ENCODE results near the gene ACTMAP.
"Not testable (repeated sequence)": the region's sequence is repeated elsewhere in the genome, so short reads cannot be mapped to it uniquely, and the experiment has no call there.

ACTMAP gene

DNA sequence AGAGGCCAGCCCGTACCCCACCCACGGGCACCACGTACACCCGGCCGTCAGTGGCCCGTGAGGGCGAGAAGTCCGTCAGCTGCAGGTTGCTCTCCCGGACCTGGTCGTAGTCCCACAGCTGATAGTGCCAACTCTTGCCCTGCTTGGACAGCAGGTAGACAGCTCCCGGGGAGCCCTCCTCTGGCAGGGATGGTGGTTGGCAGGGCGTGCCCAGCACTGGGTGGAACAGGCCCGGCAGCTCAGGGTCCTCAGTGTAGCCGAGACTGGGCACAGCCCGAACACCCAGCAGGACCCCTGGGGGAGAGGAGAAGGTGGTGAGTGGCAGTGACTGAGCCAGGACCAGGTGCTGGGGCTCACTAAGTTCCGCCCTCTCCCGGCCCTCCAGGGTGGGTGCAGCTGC lies 7.8 kb downstream of the ACTMAP start:
- no peak for DNase-seq

DNA sequence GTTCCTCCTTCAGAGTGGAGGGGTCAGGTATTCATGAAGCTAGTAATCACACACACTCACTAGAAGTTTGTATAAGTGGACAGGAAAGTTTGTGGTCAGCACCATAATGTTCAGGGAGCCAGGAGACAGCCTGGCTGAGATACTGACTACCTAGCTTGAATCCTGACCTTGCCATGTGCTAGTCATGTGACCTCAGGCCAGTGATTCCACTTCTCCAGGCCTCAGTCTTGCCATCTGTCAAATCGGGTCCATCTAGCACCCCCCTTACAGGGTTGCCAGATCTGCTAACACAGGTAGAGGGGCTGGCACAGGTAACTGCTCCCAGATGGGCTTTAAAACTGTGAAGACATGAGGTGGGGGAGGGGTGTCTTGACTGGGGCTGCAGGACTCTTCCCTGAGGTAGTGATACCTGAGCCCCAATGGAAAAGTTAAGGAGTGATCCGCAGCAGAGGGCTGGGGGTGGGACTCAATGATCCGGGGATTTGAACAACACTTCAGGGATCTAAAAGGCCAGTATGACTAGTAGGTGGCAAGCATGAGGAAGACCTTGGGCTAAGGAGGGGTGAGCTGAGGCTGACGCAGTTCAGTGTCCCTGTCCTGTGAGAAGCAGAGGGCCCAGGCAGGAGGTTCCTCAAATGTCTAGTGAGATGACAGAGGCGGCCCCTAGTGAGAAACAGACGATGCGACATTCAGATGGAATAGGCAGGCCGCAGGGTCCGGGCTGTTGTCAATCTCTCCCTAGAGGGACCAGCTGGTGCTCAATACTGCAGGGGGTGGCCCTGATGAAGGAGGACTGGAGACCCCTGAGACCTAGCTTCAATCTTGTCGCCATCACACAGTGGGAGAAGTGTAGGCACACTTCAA lies 8.5 kb downstream of the ACTMAP start:
- no peak for DNase-seq

DNA sequence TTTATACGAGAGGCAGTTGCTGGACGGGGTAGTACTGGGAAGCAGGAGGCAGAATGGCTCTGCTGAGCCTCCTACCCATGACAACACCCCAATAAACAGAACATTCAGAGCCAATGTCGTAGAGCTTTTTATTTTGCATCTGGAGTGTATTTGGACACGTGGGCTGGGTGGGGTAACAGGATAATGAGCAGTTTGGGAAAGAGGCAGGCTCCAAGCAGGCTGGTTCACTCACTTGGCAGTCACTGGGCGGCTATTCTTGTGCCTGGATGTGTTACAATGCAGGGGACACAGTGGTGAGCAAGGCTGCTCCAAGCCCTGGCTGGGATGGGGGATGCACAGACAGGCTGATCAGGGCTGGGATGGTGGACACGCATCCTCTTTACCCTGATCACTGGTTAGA lies 9.5 kb downstream of the ACTMAP start:
- DNase-seq: no peak

DNA sequence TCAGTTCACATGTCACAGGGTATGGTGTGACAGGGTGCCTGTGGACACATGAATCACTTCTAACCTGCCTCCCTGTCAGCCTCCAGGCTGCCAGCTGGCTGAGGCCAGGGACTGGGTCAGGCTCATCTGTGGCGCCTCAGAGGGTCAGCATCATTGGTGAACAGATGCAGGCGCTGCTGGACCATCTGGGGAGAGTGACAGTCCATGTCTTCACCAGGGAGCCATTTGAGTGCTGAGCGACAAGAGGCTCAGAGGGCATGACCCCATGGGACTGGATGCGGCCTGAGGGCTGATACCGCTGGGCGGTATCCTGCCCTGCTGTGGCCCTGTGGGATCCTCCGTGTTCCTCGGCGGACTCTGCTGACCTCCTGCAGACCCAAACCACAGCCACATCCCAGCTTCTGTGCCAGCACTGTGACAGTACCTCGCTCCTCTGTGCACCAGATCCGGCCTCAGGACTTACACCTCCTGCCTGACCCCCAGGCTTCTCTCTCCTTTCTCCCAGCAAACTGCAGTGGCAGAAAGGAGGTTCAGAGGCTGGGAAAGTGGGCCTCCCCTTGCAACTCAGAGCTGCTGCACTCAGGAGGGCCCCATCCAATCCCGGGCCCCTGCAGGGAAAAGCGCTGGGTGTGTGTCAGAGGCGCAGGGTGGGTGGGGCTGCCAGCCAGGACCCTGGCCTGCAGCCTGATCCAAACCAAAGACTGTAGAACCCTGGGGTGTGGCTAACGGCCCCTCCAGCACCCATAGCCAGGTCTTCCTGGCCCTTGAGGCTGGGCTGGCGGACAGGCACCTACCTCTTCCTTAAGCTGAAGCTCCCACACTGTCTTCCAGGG lies 10.2 kb downstream of the ACTMAP start:
- DNase-seq: no peak

DNA sequence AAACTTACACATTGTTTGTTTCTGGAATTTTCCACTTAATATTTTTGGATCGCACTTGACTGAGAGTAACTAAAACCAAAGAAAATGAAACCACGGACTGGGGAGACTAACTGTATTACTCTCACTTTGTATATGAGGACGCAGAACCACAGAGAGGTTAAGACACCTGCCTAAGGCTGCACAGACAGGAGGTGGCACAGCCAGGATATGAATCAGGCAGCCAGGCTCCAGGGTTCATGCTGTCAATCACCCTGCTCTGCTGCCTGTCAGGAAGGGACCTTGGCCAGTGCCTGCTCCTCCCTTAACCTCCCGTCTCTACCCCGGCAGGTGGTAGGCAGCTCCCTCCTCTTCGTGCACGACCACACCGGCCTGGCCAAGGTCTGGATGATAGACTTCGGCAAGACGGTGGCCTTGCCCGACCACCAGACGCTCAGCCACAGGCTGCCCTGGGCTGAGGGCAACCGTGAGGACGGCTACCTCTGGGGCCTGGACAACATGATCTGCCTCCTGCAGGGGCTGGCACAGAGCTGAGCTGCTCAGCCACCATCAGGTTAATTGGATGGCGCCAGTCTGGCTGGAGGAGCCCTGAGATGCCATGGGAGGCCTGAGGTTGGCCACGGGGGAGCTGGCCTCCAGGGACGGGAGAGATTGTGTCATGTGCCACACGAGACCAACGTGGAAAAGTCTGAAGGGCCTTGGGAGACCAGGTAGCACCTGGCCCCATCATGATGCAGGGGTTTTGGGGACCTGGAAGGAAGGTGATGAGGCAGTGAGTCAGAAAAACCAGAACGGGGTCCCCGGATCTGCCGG lies 11.0 kb downstream of the ACTMAP start:
- DNase-seq: no peak

DNA sequence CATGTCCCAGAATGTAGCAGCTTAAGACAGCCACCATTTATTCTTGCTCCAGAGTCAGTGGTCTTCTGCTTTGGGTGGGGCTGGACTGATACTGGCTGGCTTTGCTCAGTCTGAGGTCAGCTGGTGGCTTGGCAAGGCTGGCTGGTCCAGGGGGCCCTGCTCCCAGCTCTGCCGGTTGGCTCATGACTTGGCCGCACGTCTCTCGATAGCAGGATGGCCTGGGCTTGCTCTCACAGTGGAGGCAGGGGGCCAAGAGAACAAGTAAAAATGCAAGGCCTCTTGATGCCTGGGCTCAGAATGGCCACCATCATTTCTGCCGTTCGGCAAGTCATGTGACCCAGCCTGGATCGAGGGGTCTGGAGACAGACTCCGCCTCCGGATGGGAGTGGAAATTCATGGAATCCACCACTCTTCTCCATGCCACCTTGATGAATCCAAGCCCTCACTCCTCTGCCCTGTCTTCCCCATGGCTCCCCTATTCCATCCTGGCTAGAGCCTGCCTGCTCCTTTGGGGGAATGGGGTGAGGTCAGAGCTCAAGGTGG lies 13.1 kb downstream of the ACTMAP start:
- no peak for DNase-seq

DNA sequence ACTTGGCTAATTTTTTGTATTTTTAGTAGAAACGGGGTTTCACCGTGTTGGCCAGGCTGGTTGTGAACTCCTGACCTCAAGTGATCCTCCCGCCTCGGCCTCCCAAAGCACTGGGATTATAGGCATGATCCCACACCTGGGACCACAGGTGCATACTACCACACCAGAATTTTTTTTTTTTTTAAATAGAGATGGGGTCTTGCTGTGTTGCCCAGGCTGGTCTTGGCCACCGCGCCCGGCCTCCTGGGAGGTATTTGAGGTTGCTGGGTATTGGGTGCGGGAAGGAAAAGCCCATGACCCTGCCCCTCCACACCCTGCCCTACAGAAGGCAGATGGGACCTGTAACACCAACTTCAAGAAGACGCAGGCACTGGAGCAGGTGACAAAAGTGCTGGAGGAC lies 13.6 kb downstream of the ACTMAP start:
- DNase-seq: no peak

DNA sequence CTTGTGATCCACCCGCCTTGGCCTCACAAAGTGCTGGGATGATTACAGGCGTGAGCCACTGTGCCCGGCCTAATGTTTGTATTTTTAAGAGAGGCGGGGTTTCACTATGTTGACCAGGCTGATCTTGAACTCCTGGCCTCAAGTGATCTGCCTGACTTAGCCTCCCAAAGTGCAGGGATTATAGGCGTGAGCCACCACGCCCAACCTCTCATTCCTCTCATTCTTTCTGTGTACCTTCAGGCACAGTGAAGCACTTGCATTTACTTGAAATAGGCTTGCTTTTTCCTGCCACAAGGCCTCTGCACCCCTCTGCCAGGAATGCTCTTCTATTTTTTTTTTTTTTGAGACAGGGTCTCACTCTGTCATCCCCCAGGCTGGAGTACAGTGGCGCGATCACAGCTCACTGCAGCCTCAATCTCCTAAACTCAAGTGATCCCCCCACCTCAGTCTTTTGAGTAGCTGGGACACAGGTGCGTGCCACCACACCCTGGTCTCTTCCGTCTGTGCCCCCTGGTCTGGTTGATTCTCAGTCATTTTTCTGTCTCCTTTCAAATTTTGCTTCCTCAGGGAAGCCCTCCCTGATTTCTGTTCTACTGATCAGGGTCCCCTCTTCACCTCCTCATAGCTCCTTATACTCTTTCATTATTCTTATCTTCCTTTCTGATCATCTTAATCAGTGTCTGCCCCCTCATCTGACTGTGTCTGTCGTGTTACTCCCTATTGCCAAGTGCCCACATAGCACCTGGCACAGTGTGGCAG lies 15.1 kb downstream of the ACTMAP start:
- DNase-seq: no peak

DNA sequence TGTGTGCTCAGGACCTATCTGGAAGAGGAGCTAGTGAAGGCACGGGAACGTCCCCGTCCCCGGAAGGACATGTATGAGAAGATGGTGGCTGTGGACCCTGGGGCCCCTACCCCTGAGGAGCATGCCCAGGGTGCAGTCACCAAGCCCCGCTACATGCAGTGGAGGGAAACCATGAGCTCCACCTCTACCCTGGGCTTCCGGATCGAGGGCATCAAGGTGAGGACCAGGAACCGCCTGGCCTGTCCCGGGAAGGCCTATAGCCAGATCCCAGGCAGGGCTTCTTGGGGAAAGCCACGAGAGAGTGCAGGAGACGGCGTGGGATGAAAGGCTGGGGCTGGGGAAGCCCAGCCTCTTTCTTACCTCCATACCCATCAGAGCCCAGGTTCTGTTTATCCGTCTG lies 17.1 kb downstream of the ACTMAP start:
- no peak for DNase-seq

DNA sequence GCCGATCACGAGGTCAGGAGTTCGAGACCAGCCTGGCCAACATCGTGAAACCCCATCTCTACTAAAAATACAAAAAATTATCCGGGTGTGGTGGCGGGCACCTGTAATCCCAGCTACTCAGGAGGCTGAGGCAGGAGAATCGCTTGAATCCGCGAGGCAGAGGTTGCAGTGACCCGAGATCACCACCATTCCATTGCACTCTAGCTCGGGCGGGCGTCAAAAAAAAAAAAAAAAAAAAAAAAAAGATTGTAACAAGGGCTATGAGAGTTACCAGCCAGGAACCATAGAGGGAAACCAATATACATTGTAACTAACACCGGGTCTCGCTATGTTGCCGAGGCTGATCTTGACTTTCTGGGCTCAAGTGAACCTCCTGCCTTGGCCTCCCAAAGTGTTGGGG lies 18.0 kb downstream of the ACTMAP start:
- not testable (repeated sequence) for DNase-seq

DNA sequence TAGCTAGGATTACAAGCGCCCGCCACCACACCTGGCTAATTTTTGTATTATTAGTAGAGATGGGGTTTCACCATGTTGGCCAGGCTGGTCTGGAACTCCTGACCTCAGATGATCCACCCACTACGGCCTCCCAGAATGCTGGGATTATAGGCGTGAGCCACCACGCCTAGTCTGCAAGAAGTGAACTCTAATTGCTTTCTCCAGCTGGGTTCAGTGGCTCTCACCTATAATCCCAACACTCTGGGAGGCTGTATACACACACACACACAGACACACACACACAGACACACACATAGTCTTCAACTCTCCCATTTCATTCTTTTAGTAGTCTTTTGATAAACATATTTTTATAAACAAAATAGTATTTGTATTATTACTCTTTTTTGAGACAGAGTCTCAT lies 20.2 kb downstream of the ACTMAP start:
- not testable (repeated sequence) for DNase-seq

DNA sequence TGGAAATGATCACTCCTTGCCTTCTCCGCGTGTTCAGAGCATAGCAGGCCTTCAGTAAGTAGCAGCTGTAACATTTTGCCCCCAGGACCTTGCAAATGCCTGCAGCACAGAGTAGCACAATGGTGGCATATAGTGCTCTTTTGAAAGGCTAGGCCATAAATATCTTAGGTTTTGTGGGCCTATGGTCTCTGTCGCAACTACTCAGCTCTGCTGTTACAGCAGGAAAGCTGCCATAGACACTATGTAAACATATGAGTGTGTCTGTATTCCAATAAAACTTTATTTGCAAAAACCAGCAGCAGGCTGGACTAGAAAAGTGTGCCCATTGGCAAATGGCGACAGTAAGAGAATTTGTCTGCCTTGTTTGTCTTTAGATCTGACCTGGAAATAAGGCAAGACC lies 24.0 kb downstream of the ACTMAP start:
- DNase-seq: no peak

DNA sequence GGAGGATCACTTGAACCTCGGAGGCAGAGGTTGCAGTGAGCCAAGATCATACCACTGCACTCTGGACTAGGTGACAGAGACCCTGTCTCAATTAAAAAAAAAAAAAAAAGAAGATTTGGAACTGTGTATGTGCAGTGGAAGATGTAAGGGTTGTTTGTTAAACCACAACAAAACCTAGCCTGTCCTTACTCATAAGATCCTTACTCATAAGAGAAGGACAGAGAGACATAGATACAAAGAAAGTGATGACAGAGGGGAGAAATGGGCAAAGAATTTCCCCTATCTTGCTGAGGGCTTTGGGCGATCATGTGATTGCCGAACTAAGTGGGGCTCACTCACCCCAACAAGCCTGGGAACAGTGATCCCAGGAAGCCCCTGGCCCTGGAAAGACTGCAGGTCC lies 25.4 kb downstream of the ACTMAP start:
- DNase-seq: no peak

DNA sequence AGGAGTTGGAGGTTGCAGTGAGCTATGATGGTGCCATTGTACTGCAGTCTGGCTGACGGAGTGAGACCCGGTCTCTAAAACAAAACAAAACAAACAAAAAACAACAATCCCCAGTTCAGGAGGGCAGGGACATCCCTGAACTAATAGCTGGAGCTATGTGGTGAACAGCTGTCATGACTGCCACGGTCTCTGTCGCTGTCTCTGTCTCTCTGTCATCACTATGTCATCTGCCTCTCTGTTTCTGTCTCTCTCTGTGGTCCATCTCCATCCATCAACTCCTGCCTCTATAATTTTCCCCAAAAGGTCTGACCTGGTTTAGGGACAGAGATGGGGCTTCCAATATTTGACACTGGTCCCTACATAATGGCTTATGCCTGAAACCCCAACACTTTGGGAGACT lies 26.0 kb downstream of the ACTMAP start:
- DNase-seq: no peak

DNA sequence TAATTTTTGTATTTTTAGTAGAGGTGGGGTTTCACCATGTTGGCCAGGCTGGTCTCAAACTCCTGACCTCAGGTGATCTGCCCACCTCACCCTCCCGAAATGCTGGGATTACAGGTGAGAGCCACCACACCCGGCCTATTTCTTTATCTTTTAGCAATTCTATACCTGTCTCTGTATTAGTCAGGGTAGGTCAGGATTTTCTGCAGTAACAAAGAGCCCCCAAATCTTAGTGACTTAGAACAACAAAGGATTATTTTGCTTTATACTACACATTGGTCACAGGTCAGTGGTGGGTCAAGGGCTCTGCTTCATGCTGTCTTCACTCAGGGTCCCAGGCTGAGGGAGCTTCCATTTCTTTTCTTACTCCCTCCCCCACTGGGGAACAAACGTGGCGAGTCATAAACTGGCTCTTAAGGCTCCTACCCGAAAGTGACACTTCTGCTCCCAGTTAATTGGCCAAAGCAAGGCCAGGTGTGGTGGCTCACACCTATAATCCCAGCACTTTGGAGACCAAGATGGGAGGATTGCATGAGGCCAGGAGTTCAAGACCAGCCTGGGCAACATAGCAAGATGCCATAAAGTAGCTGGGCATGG lies 26.5 kb downstream of the ACTMAP start:
- DNase-seq: no peak

DNA sequence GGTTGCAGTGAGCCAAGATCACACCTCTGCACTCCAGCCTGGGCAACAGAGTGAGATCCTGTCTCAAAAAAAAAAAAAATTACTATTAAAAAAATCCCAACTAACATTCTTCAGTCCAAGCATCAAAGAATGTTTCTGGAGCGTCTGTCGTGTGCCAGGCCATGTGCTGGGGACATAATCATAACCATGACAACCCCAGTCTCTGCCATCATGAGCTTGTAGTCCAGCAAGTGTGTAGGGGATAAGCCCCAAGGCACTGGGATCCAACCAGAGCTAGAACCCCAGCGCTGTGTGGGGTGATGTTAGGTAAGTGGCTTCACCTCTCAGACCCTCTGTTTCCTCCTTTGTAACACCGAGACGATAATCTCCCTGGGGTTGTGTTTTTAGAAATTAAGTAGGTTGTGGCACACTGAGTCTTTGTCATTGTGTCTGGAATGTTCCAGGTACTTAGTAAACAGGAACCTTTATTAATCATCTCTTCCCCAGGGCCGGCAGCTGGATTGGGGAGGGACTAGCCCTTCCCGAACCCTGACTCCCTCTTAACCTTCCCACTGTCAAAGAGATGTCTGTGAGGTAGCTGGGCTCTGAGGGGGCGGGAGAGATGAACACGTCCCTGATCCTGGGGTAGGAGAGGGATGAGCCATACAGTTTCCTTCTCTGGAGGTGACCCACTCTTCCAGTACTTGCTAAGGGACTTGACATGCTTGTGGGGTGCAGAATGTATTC lies 28.2 kb downstream of the ACTMAP start:
- DNase-seq: no peak

DNA sequence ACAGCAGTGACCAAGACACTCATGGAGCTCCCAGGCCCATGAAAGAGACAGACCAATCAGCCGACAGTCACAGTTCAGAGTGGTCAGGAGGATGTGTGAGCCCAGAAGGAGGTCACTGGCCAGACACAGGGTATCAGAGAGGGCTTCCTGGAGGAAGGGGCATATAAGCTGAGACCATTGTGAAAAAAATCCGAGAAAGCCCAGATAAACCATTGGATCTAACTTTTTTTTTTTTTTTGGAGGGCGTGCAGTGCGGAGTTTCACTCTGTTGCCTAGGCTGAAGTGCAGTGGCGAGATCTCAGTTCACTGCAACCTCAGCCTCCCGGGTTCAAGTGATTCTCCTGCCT lies 29.2 kb downstream of the ACTMAP start:
- no peak for DNase-seq

DNA sequence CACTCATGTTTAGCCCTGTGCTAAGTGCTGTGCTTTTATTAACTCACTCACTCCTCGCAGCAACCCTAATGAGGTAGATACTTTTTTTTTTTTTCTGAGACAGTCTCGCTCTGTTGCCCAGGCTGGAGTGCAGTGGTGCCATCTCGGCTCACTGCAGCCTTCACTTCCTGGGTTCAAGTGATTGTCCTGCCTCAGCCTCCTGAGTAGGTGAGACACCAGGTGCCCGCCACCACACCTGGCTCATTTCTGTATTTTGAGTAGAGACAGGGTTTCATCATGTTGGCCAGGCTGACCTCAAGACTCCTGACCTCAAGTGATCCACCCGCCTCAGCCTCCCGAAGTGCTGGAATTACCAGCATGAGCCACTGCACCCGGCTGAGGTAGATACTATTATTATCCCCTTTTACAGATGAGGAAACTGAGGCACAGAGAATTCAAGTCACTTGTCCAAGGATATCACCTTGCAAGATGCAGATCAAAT lies 30.8 kb downstream of the ACTMAP start:
- DNase-seq: no peak

DNA sequence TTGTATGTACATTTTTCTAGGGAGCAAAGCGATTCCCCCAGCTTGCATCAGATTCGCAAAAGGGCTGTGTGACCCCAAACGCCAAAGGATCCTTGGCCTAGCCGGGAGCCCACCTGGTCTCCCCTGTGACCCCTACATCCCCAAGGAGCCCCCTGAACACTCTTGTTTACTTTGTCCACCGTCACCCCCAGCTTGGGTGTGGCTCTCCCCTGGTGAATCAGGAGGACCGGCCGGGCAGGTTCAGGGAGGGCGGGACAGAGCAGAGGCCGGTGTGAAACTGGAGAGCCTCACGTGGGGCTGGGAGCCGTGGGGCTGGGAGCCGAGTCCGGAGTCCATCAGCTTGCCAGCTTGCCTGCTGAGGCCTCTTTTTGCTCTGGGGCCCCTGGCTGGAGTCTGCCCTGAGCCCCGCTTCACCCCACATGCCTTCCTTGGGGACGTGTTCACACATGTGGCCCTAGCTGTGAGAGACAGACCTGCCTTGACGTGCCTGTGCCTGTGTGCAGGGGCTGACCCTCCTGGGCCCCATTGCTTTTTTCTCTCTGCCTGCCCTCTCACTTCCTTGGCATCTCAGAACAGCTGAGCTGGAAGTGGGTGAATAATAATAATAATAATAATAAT lies 31.4 kb downstream of the ACTMAP start:
- DNase-seq: no peak

Data from CD4-positive, alpha-beta T cell treated with Interleukin-17A for 1 hour (primary cell).